Mesothelial cell of epicardium (in vitro differentiated cells): Measurements from ENCODE around the gene DNAJB9. TPM values are rescaled to one million over a fixed set of nuclear protein-coding genes. Genes with fewer than 3 reads are reported as not detected.

Source experiments
- DNase-seq, 2 experiments: peaks; one replicate each; pipeline ENCODE4 v3.0.0; 2021; ENCODE audit warnings: low spot score in 2 of 2; ENCODE audit not compliant: unreplicated experiment in 2 of 2
- H3K27ac Mint-ChIP-seq: 2 replicates; pipeline ENCODE4 v1.8.0; 2021; ENCODE audit warnings: mixed read lengths
- H3K27me3 Mint-ChIP-seq: 2 replicates; pipeline ENCODE4 v1.8.0; 2021; ENCODE audit warnings: low read depth, mixed read lengths
- H3K36me3 Mint-ChIP-seq: 2 replicates; pipeline ENCODE4 v1.8.0; 2021; ENCODE audit warnings: mixed read lengths
- H3K4me1 Mint-ChIP-seq: 2 replicates; pipeline ENCODE4 v1.8.0; 2021; ENCODE audit warnings: mixed read lengths
- H3K4me3 Mint-ChIP-seq: 2 replicates; pipeline ENCODE4 v1.8.0; 2021; ENCODE audit warnings: mild to moderate bottlenecking, moderate library complexity, mixed read lengths
- H3K9me3 Mint-ChIP-seq: 2 replicates; pipeline ENCODE4 v1.8.0; 2021; ENCODE audit warnings: mixed read lengths
- total RNA-seq: library from RNA; stranded (reverse); gene quantifications from 3 replicates; pipeline ENCODE4 v1.2.1, GENCODE V29; 2021
- TF ChIP-seq, protein P1 (sequence below): fragments of 200-600 bp; sonication (generic); IDR thresholded peaks from one replicate; pipeline ENCODE4 v1.5.0; 2021; ENCODE audit warnings: antibody characterized with exemption; ENCODE audit not compliant: unreplicated experiment

The DNAJB9 gene
- total RNA-seq, 1 donor from 2014 or later: 14.1 TPM

DNA sequence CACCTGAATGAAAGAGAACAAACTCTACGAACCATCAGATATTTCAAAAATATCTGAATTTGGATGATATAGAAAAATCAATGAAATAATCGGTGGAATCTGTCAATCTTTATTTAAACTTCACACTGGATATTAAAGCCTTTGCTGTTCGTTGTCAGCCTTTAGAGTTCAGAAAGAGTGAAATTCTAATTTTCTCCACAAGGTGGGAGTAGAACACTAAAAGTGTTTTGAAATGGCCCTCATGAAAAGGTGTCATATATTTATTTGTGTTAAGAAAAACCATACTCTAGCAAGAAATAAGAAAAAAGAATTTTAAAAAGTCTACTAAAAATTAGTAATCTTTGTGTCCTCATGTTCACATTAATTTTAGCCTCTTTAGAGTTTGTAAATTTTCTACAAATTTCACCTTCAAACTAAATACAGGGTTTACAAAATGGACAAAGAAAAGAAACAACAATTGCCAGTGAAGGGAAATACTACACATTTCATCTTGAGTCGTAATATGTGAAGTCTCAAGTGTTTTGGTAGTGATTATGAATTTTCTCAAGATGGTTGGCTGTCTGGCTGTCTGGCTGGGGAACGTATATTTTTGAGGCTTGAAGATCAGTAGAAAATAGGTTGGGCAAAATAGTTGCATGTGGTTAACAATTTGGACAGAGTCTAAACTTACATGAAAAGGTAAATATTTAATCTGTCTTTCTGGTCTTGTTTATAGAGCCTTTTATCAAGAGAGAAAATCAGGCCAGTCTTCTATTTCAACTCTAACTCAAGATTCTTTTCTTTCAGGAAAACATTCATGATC, 43.7 kb downstream of the DNAJB9 start:
- H3K4me3 Mint-ChIP-seq: no peak overlapping the region
- no peaks in the 10 kb centered on the region for H3K9me3 Mint-ChIP-seq
- TF ChIP-seq, protein P1, sequence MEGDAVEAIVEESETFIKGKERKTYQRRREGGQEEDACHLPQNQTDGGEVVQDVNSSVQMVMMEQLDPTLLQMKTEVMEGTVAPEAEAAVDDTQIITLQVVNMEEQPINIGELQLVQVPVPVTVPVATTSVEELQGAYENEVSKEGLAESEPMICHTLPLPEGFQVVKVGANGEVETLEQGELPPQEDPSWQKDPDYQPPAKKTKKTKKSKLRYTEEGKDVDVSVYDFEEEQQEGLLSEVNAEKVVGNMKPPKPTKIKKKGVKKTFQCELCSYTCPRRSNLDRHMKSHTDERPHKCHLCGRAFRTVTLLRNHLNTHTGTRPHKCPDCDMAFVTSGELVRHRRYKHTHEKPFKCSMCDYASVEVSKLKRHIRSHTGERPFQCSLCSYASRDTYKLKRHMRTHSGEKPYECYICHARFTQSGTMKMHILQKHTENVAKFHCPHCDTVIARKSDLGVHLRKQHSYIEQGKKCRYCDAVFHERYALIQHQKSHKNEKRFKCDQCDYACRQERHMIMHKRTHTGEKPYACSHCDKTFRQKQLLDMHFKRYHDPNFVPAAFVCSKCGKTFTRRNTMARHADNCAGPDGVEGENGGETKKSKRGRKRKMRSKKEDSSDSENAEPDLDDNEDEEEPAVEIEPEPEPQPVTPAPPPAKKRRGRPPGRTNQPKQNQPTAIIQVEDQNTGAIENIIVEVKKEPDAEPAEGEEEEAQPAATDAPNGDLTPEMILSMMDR: peak; percentile 91
- no peaks in the 10 kb centered on the region for H3K36me3 Mint-ChIP-seq
- H3K27ac Mint-ChIP-seq: peak overlapping the region; percentile 17
- peaks cover 34% of the 10 kb centered on the region for H3K4me1 Mint-ChIP-seq
- H3K27me3 Mint-ChIP-seq: no peaks in the 10 kb centered on the region
- no peak for DNase-seq

DNA sequence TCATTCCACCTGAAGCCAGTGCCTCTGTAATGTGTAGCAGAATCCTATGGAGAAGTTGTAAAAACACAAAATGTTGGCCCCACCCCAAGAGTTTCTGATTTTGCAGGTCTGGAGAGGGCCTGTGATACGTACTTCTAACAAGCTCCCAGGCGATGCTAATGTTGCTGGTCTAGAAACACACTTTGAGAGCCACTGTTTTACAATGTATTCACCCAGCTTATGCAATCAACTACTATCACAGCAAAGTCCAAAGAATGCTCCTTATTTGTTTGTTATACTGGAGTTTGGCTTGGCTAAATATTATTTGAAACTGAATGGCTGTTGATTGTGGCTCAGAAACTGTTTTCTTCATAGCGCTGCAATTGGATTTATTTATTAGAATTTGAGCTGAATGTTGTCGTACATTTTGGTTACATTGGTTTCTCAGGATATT, 44.3 kb downstream of the DNAJB9 start:
- TF ChIP-seq, protein P1: no peak
- H3K27me3 Mint-ChIP-seq: no peaks in the 10 kb centered on the region
- H3K4me3 Mint-ChIP-seq: no peak overlapping the region
- H3K27ac Mint-ChIP-seq: peak overlapping the region; percentile 17
- H3K36me3 Mint-ChIP-seq: no peaks in the 10 kb centered on the region
- peaks cover 35% of the 10 kb centered on the region for H3K4me1 Mint-ChIP-seq
- H3K9me3 Mint-ChIP-seq: no peaks in the 10 kb centered on the region
- no peak for DNase-seq

DNA sequence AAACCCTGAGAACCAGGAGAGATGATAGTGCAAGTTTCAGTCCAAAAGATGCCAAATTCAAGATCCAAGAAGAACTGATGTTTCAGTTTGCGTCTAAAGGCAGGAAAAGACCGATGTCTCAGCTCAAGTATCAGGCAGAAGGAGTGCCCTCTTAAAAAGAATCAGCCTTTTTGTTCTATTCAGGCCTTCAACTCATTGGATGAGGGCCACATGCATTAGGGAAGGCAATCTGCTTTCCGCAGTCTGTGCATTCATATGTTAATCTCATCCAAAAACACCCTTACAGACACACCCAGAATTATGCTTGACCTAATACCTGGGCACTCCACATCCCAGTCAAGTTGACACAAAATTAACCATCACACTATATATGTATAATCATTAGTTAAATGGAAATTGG, 45.2 kb downstream of the DNAJB9 start:
- Mint-ChIP-seq H3K27ac (no peak overlapping the region), H3K27me3 (no peaks in the 10 kb centered on the region), H3K4me1 (peaks cover 41% of the 10 kb centered on the region)

DNA sequence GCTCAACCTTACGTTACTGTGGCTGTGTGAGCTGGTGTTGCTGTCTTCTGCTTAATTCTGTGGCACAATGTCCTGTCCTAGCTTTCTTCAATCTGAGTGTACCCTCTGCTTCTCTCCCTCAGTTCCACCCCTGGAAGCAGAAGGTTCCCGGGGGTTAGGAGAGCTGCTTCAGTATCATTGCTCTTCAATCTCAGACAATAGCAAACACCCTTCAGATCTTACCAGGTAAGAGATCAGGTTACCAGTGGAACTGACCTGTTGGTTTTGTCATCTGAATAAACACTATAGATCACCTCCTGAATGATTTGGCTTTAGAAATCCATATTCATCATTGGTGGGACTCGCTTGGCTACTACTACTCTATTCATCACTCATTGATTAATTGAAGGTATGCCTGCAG, 48.4 kb downstream of the DNAJB9 start:
- Mint-ChIP-seq H3K4me1 (peaks cover 28% of the 10 kb centered on the region), H3K27ac (peak overlapping the region; percentile 48), H3K9me3 (no peaks in the 10 kb centered on the region), H3K27me3 (no peaks in the 10 kb centered on the region), H3K4me3 (no peak overlapping the region), H3K36me3 (no peaks in the 10 kb centered on the region)
- no peak for DNase-seq
- TF ChIP-seq, protein P1: no peak

More for the DNA sequence above, 45.2 kb downstream of the DNAJB9 start:
- H3K36me3 Mint-ChIP-seq: no peaks in the 10 kb centered on the region
- DNase-seq: no peak
- no peak overlapping the region for H3K4me3 Mint-ChIP-seq
- TF ChIP-seq, protein P1: no peak
- H3K9me3 Mint-ChIP-seq: no peaks in the 10 kb centered on the region

DNA sequence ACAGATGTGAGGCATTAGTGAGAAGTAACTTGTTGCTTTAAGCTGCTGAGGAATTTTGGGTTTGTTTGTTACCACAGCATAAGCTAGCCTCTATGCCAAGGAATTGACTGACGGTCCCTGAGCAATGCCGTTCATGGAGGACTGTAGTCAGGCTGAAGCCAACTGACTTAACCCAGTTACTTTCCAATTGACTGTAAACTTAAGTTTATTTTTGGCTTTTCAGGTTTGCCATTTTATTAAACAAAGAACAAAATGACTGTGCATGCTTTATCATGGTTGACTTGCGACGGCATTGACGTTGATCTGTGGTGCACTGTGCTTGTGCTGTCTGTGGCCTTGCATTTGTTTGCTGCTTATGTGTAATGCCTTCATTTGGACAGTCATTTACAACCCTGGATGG, 53.5 kb downstream of the DNAJB9 start:
- Mint-ChIP-seq H3K4me3 (no peak overlapping the region), H3K9me3 (no peaks in the 10 kb centered on the region), H3K27ac (no peak overlapping the region), H3K4me1 (peaks cover 8% of the 10 kb centered on the region), H3K36me3 (no peaks in the 10 kb centered on the region), H3K27me3 (no peaks in the 10 kb centered on the region)
- no peak for DNase-seq
- TF ChIP-seq, protein P1: no peak

Other genes with a start within 250 kb of the DNAJB9 start
- gene NRCAM, start 113.4 kb upstream of the DNAJB9 start, total RNA-seq: 5.0 to 6.2 TPM (median 5.7 TPM) in 3 replicates
- gene PNPLA8, start 43.7 kb upstream of the DNAJB9 start, total RNA-seq: 18.0 to 20.0 TPM (median 18.0 TPM) in 3 replicates
- 23.2 to 28.4 TPM (median 25.9 TPM) in 3 replicates for gene THAP5, start 168 bp upstream of the DNAJB9 start, total RNA-seq